ENCODE data around the gene FGF22.
"Not testable (repeated sequence)": the region's sequence is repeated elsewhere in the genome, so short reads cannot be mapped to it uniquely, and the experiment has no call there.

The FGF22 gene

GRCh38 chr19:607301-608154 lies 32.2 kb upstream of the FGF22 start:
- DNase-seq = no peak

- DNase-seq = no peak
These were observed 31.3 kb upstream of the FGF22 start for GRCh38 chr19:608155-609003.

GRCh38 chr19:609004-609346 lies 30.7 kb upstream of the FGF22 start:
- DNase-seq = no peak

- DNase-seq = peak; percentile 52
These were observed 29.4 kb upstream of the FGF22 start for GRCh38 chr19:610071-610800.

- peak; percentile 75 for DNase-seq
These were observed 28.7 kb upstream of the FGF22 start for GRCh38 chr19:610801-611480.

- DNase-seq = no peak
These were observed 28.2 kb upstream of the FGF22 start for GRCh38 chr19:611481-611868.

GRCh38 chr19:612941-613340 lies 26.7 kb upstream of the FGF22 start:
- no peak for DNase-seq

GRCh38 chr19:613732-614567 lies 25.7 kb upstream of the FGF22 start:
- no peak for DNase-seq

- DNase-seq = no peak
These were observed 24.1 kb upstream of the FGF22 start for GRCh38 chr19:615619-616018.

GRCh38 chr19:616062-616700 lies 23.5 kb upstream of the FGF22 start:
- DNase-seq = no peak

- DNase-seq = no peak
These were observed 22.7 kb upstream of the FGF22 start for GRCh38 chr19:616747-617526.

- DNase-seq = no peak
These were observed 22.0 kb upstream of the FGF22 start for GRCh38 chr19:617551-618246.

- DNase-seq = no peak
These were observed 21.4 kb upstream of the FGF22 start for GRCh38 chr19:618247-618619.

GRCh38 chr19:618674-619285 lies 20.9 kb upstream of the FGF22 start:
- DNase-seq = no peak

GRCh38 chr19:619286-620002 lies 20.2 kb upstream of the FGF22 start:
- DNase-seq = no peak

GRCh38 chr19:620166-620862 lies 19.4 kb upstream of the FGF22 start:
- no peak for DNase-seq

- DNase-seq = not testable (repeated sequence)
These were observed 18.5 kb upstream of the FGF22 start for GRCh38 chr19:621191-621590.

GRCh38 chr19:621819-622218 lies 17.9 kb upstream of the FGF22 start:
- DNase-seq = no peak
